Ishikawa (cell line): ENCODE results near the gene FOXP1.

ENCODE experiments used
- CEBPB ChIP-seq: IDR thresholded peaks from 2 replicates; pipeline ENCODE4 v1.6.1; 2012
- CREB1 ChIP-seq: IDR thresholded peaks from 2 replicates; pipeline ENCODE4 v1.6.1; 2012; ENCODE audit warnings: low read depth
- EGR1 ChIP-seq: IDR thresholded peaks from 2 replicates; pipeline ENCODE4 v1.6.1; 2012
- EP300 ChIP-seq: IDR thresholded peaks from 2 replicates; pipeline ENCODE4 v1.6.1; 2012; ENCODE audit warnings: borderline replicate concordance
- FOXM1 ChIP-seq: IDR thresholded peaks from 2 replicates; pipeline ENCODE4 v1.6.1; 2012; ENCODE audit warnings: low read depth, borderline replicate concordance
- MAX ChIP-seq: IDR thresholded peaks from 2 replicates; pipeline ENCODE4 v1.6.1; 2012
- NFIC ChIP-seq: IDR thresholded peaks from 2 replicates; pipeline ENCODE4 v1.6.1; 2012
- RAD21 ChIP-seq: IDR thresholded peaks from 2 replicates; pipeline ENCODE4 v1.6.1; 2012; ENCODE audit warnings: low read depth
- REST ChIP-seq: IDR thresholded peaks from 2 replicates; pipeline ENCODE4 v1.6.1; 2012; ENCODE audit warnings: low read depth, mild to moderate bottlenecking
- TAF1 ChIP-seq: IDR thresholded peaks from 2 replicates; pipeline ENCODE4 v1.6.1; 2012; ENCODE audit warnings: low read depth, mild to moderate bottlenecking
- TCF12 ChIP-seq: IDR thresholded peaks from 2 replicates; pipeline ENCODE4 v1.6.1; 2012; ENCODE audit warnings: low read depth
- TEAD4 ChIP-seq: IDR thresholded peaks from 2 replicates; pipeline ENCODE4 v1.6.1; 2012
- USF1 ChIP-seq: IDR thresholded peaks from 2 replicates; pipeline ENCODE4 v1.6.1; 2012
- YY1 ChIP-seq: IDR thresholded peaks from 2 replicates; pipeline ENCODE4 v1.6.1; 2012; ENCODE audit warnings: low read depth
- ZBTB7A ChIP-seq: IDR thresholded peaks from 2 replicates; pipeline ENCODE4 v1.6.1; 2012; ENCODE audit warnings: low read depth

The FOXP1 gene

GRCh38 chr3:71309342-71309741 is 274.2 kb downstream of the FOXP1 start:
- TF ChIP-seq RAD21, result no peak

GRCh38 chr3:71308836-71309235 is 274.7 kb downstream of the FOXP1 start:
- TF ChIP-seq YY1, result no peak
- no peak for TF ChIP-seq CEBPB
- no peak for TF ChIP-seq TEAD4
- TF ChIP-seq TCF12, result no peak
- TF ChIP-seq RAD21, result no peak
- no peak for TF ChIP-seq ZBTB7A
- TF ChIP-seq CREB1, result no peak
- no peak for TF ChIP-seq EP300
- TF ChIP-seq REST, result no peak
- TF ChIP-seq USF1, result no peak
- TF ChIP-seq EGR1, result no peak
- TF ChIP-seq TAF1, result no peak
- no peak for TF ChIP-seq MAX
- TF ChIP-seq NFIC, result no peak
- TF ChIP-seq FOXM1, result no peak

- TF ChIP-seq FOXM1, result no peak
- no peak for TF ChIP-seq RAD21
These were observed 275.4 kb downstream of the FOXP1 start for GRCh38 chr3:71307991-71308697.

- TF ChIP-seq MAX, result no peak
- no peak for TF ChIP-seq YY1
- TF ChIP-seq TCF12, result no peak
- no peak for TF ChIP-seq NFIC
These were observed 278.0 kb downstream of the FOXP1 start for GRCh38 chr3:71305231-71306206.

GRCh38 chr3:71304684-71305083 is 278.8 kb downstream of the FOXP1 start:
- TF ChIP-seq RAD21 (no peak), YY1 (no peak), CREB1 (no peak), FOXM1 (no peak), ZBTB7A (no peak), TAF1 (no peak), TEAD4 (no peak), EP300 (no peak), CEBPB (no peak), NFIC (no peak), TCF12 (no peak), USF1 (no peak), EGR1 (no peak), REST (no peak), MAX (no peak)

GRCh38 chr3:71304247-71304646 is 279.3 kb downstream of the FOXP1 start:
- TF ChIP-seq RAD21, result no peak
